NCI-H345 (cell line): ENCODE data around the gene DBP.

ENCODE experiments used
- DNase-seq: peaks from one replicate; lab custom pipeline; 2025; lab: John Stamatoyannopoulos, UW

The DBP gene

GRCh38 chr19:48627201-48627864 lies 9.8 kb downstream of the DBP start:
- no peak for DNase-seq

- no peak for DNase-seq
These were observed 11.3 kb downstream of the DBP start for GRCh38 chr19:48625891-48626327.

GRCh38 chr19:48624791-48625723 lies 12.1 kb downstream of the DBP start:
- no peak for DNase-seq

GRCh38 chr19:48624067-48624594 lies 13.0 kb downstream of the DBP start:
- peak; percentile 97 for DNase-seq

- DNase-seq = no peak
These were observed 13.6 kb downstream of the DBP start for GRCh38 chr19:48623556-48624066.

- DNase-seq = no peak
These were observed 17.2 kb downstream of the DBP start for GRCh38 chr19:48619692-48620585.

- DNase-seq = peak; percentile 98
These were observed 18.1 kb downstream of the DBP start, which contains the start of the genes RPL18 and SPHK2 for GRCh38 chr19:48618916-48619691. Gene RPL18, minus strand, starts transcription at chr19:48619178. Its CDS starts 35 bp downstream, at chr19:48619143. Gene SPHK2, plus strand, starts transcription at chr19:48619506. Its CDS starts 1,009 bp downstream, at chr19:48620515.

- DNase-seq = no peak
These were observed 18.8 kb downstream of the DBP start for GRCh38 chr19:48618278-48618915.

GRCh38 chr19:48617146-48617937 lies 19.8 kb downstream of the DBP start:
- no peak for DNase-seq

GRCh38 chr19:48616491-48617056 lies 20.6 kb downstream of the DBP start:
- no peak for DNase-seq

GRCh38 chr19:48616041-48616436 lies 21.1 kb downstream of the DBP start:
- no peak for DNase-seq

- no peak for DNase-seq
These were observed 21.7 kb downstream of the DBP start for GRCh38 chr19:48615231-48616040.

- DNase-seq = peak; percentile 31
These were observed 22.5 kb downstream of the DBP start, which contains the start of gene FAM83E for GRCh38 chr19:48614436-48615230. Gene FAM83E, minus strand, starts transcription at chr19:48615076. Its CDS starts 1,704 bp downstream, at chr19:48613372.

- DNase-seq = no peak
These were observed 23.2 kb downstream of the DBP start for GRCh38 chr19:48613852-48614435.

GRCh38 chr19:48613024-48613851 lies 23.9 kb downstream of the DBP start:
- DNase-seq = no peak

- DNase-seq = no peak
These were observed 25.3 kb downstream of the DBP start for GRCh38 chr19:48611872-48612271.
